K562 (cell line): ENCODE data around the gene AGT. TPM values are rescaled to one million over a fixed set of nuclear protein-coding genes. Genes with fewer than 3 reads are reported as not detected.

Experiments
- BHLHE40 ChIP-seq: IDR thresholded peaks from 2 replicates; pipeline ENCODE4 v1.6.1; 2011; ENCODE audit warnings: low read length, improper control_type of control experiment
- CBX2 ChIP-seq: fragments of 200-600 bp; sonication (generic); IDR thresholded peaks from one replicate; pipeline ENCODE4 v1.6.1; 2012; ENCODE audit warnings: mild to moderate bottlenecking, low read length, inconsistent platforms; ENCODE audit not compliant: insufficient read depth, poor library complexity, severe bottlenecking
- CTBP1 ChIP-seq: fragments of 450-650 bp; IDR thresholded peaks from 2 replicates; pipeline ENCODE4 v1.6.1; 2016; ENCODE audit warnings: borderline replicate concordance
- ETV1 ChIP-seq: fragments of 450-650 bp; conservative IDR thresholded peaks from 2 replicates; pipeline ENCODE4 v1.6.1; 2016; ENCODE audit warnings: missing genetic modification characterization, control low read depth, low read depth, missing compliant biosample characterization
- RFX7 ChIP-seq: fragments of 250-450 bp; sonication (Bioruptor Pico); IDR thresholded peaks from 2 replicates; pipeline ENCODE4 v1.5.1; 2021; ENCODE audit warnings: mild to moderate bottlenecking
- SMARCB1 ChIP-seq: IDR thresholded peaks from 2 replicates; pipeline ENCODE4 v1.6.1; 2011; ENCODE audit warnings: improper control_type of control experiment, low read depth; ENCODE audit not compliant: insufficient read length
- STAT5A ChIP-seq: IDR thresholded peaks from 2 replicates; pipeline ENCODE4 v1.6.1; 2012; ENCODE audit warnings: low read length, inconsistent platforms, borderline replicate concordance
- ZFP36 ChIP-seq: fragments of 150-350 bp; IDR thresholded peaks from 2 replicates; pipeline ENCODE4 v1.6.1; 2018; ENCODE audit warnings: low read length, low read depth; ENCODE audit not compliant: partially characterized antibody
- ZNF217 ChIP-seq: sonication (generic); formaldehyde crosslinking; IDR thresholded peaks from 2 replicates; pipeline ENCODE4 v1.8.0; 2022; ENCODE audit warnings: mild to moderate bottlenecking, missing genetic modification reagents
- ZNF778 ChIP-seq: fragments of 450-650 bp; formaldehyde crosslinking; IDR thresholded peaks from 2 replicates; pipeline ENCODE4 v1.4.0; 2020; ENCODE audit warnings: mild to moderate bottlenecking, moderate library complexity
- polyA plus RNA-seq, 8 experiments: library from polyadenylated mRNA; depleted of rRNA in 4 of 8; stranded (reverse) in 5 of 8; unstranded in 3 of 8; fragments of >200 nt; fragmentation: Nextera tagmentation in 2 of 8; fragmentation: Illumina TruSeq in 1 of 8; extraction: Ambion mirVana in 2 of 8; extraction: Trizol in 1 of 8; gene quantifications; 2 replicates each; pipeline versions ENCODE4 v1.2.1 to v1.2.3, GENCODE V29; 2011 to 2014; ENCODE audit warnings: inconsistent platforms in 1 of 8, missing spikeins in 1 of 8
- total RNA-seq, 7 experiments: library from RNA; depleted of rRNA in 6 of 7; stranded (reverse); fragments of >200 nt in 6 of 7; fragmentation: Illumina TruSeq in 2 of 7; extraction: Trizol in 2 of 7; gene quantifications; 2 replicates each; pipeline versions ENCODE4 v1.2.1 to v1.2.3, GENCODE V29; 2011 to 2021; ENCODE audit warnings: low replicate concordance in 1 of 7
- TF ChIP-seq, protein P1 (sequence below): sonication (generic); formaldehyde crosslinking; IDR thresholded peaks from 2 replicates; pipeline ENCODE4 v1.8.1; 2023; ENCODE audit warnings: mild to moderate bottlenecking, missing genetic modification reagents
- TF ChIP-seq, protein P2 (sequence below): fragments of 250-450 bp; sonication (Bioruptor Pico); IDR thresholded peaks from 2 replicates; pipeline ENCODE4 v1.4.0; 2020; ENCODE audit warnings: mild to moderate bottlenecking, moderate library complexity
- TF ChIP-seq, protein P3 (sequence below): fragments of 250-450 bp; sonication (Bioruptor Pico); IDR thresholded peaks from 2 replicates; pipeline ENCODE4 v1.4.0; 2020; ENCODE audit warnings: borderline replicate concordance
- TF ChIP-seq, protein P4 (sequence below): fragments of 450-650 bp; IDR thresholded peaks from 2 replicates; pipeline ENCODE4 v1.6.1; 2016
- TF ChIP-seq, protein P5 (sequence below), 3 experiments: IDR thresholded peaks in 2 of 3; conservative IDR thresholded peaks in 1 of 3; 2 replicates each; pipeline ENCODE4 v1.5.1; 2011 to 2012; ENCODE audit warnings: low read length in 3 of 3, mild to moderate bottlenecking in 3 of 3, control low read depth in 2 of 3, improper control_type of control experiment in 1 of 3, inconsistent platforms in 1 of 3, low read depth in 1 of 3, mixed read lengths in 1 of 3, moderate library complexity in 1 of 3; ENCODE audit not compliant: insufficient read depth in 2 of 3
- TF ChIP-seq, protein P6 (sequence below): sonication (generic); formaldehyde crosslinking; IDR thresholded peaks from 2 replicates; pipeline ENCODE4 v1.8.1; 2023; ENCODE audit warnings: mild to moderate bottlenecking, missing genetic modification reagents

Gene AGT
- total and polyA plus RNA-seq, 9 of the 15 experiments (the other 6 are each of a cell fraction or from before 2014, with no cell fraction given) = 0.40 TPM; not detected in 8

DNA sequence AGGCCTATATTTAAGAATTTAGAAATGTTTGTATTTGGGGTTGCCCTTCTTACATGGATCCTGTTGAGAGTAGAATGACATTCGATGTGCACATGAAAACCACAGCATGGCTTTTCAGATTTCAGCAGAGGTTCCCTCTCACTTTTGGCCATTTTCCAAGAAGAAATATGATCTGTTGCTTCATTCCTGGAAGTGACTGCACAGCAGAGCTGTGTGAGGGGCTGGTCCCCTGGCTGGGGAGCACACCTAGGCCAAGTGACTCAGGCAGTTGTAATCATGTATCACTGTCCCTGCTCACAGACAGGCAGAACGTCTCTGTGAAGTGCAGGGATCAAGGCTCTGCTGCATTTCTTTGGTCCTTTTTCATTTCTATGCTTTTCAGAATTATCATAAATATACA lies 32.3 kb downstream of the AGT start (continued):
- TF ChIP-seq, protein P1, sequence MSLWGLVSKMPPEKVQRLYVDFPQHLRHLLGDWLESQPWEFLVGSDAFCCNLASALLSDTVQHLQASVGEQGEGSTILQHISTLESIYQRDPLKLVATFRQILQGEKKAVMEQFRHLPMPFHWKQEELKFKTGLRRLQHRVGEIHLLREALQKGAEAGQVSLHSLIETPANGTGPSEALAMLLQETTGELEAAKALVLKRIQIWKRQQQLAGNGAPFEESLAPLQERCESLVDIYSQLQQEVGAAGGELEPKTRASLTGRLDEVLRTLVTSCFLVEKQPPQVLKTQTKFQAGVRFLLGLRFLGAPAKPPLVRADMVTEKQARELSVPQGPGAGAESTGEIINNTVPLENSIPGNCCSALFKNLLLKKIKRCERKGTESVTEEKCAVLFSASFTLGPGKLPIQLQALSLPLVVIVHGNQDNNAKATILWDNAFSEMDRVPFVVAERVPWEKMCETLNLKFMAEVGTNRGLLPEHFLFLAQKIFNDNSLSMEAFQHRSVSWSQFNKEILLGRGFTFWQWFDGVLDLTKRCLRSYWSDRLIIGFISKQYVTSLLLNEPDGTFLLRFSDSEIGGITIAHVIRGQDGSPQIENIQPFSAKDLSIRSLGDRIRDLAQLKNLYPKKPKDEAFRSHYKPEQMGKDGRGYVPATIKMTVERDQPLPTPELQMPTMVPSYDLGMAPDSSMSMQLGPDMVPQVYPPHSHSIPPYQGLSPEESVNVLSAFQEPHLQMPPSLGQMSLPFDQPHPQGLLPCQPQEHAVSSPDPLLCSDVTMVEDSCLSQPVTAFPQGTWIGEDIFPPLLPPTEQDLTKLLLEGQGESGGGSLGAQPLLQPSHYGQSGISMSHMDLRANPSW (CRISPR knock-in tag) = no peak
- TF ChIP-seq ZNF217 (CRISPR knock-in tag) (no peak), STAT5A (peak; percentile 66), BHLHE40 (peak; percentile 48), ZFP36 (peak; percentile 33), SMARCB1 (no peak), RFX7 (CRISPR knock-in tag) (no peak), CTBP1 (peak; percentile 86), ETV1 (tag) (no peak), CBX2 (no peak), ZNF778 (CRISPR knock-in tag) (no peak)
- TF ChIP-seq, protein P2, sequence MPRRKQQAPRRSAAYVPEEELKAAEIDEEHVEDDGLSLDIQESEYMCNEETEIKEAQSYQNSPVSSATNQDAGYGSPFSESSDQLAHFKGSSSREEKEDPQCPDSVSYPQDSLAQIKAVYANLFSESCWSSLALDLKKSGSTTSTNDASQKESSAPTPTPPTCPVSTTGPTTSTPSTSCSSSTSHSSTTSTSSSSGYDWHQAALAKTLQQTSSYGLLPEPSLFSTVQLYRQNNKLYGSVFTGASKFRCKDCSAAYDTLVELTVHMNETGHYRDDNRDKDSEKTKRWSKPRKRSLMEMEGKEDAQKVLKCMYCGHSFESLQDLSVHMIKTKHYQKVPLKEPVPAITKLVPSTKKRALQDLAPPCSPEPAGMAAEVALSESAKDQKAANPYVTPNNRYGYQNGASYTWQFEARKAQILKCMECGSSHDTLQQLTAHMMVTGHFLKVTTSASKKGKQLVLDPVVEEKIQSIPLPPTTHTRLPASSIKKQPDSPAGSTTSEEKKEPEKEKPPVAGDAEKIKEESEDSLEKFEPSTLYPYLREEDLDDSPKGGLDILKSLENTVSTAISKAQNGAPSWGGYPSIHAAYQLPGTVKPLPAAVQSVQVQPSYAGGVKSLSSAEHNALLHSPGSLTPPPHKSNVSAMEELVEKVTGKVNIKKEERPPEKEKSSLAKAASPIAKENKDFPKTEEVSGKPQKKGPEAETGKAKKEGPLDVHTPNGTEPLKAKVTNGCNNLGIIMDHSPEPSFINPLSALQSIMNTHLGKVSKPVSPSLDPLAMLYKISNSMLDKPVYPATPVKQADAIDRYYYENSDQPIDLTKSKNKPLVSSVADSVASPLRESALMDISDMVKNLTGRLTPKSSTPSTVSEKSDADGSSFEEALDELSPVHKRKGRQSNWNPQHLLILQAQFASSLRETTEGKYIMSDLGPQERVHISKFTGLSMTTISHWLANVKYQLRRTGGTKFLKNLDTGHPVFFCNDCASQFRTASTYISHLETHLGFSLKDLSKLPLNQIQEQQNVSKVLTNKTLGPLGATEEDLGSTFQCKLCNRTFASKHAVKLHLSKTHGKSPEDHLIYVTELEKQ = no peak
- TF ChIP-seq, protein P3, sequence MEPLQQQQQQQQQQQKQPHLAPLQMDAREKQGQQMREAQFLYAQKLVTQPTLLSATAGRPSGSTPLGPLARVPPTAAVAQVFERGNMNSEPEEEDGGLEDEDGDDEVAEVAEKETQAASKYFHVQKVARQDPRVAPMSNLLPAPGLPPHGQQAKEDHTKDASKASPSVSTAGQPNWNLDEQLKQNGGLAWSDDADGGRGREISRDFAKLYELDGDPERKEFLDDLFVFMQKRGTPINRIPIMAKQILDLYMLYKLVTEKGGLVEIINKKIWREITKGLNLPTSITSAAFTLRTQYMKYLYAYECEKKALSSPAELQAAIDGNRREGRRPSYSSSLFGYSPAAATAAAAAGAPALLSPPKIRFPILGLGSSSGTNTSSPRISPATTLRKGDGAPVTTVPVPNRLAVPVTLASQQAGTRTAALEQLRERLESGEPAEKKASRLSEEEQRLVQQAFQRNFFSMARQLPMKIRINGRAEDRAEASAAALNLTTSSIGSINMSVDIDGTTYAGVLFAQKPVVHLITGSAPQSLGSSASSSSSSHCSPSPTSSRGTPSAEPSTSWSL (CRISPR knock-in tag) = no peak
- TF ChIP-seq, protein P4, sequence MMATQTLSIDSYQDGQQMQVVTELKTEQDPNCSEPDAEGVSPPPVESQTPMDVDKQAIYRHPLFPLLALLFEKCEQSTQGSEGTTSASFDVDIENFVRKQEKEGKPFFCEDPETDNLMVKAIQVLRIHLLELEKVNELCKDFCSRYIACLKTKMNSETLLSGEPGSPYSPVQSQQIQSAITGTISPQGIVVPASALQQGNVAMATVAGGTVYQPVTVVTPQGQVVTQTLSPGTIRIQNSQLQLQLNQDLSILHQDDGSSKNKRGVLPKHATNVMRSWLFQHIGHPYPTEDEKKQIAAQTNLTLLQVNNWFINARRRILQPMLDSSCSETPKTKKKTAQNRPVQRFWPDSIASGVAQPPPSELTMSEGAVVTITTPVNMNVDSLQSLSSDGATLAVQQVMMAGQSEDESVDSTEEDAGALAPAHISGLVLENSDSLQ = peak; percentile 79
- TF ChIP-seq, protein P5, sequence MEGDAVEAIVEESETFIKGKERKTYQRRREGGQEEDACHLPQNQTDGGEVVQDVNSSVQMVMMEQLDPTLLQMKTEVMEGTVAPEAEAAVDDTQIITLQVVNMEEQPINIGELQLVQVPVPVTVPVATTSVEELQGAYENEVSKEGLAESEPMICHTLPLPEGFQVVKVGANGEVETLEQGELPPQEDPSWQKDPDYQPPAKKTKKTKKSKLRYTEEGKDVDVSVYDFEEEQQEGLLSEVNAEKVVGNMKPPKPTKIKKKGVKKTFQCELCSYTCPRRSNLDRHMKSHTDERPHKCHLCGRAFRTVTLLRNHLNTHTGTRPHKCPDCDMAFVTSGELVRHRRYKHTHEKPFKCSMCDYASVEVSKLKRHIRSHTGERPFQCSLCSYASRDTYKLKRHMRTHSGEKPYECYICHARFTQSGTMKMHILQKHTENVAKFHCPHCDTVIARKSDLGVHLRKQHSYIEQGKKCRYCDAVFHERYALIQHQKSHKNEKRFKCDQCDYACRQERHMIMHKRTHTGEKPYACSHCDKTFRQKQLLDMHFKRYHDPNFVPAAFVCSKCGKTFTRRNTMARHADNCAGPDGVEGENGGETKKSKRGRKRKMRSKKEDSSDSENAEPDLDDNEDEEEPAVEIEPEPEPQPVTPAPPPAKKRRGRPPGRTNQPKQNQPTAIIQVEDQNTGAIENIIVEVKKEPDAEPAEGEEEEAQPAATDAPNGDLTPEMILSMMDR (IDR thresholded peaks at IDR 0.05 in 2 of 3, conservative IDR thresholded peaks at IDR 0.05 in 1 of 3; ENCODE audit: insufficient read depth in 2 of 3, low read depth in 1 of 3, low read length in 3 of 3) = no peak
- TF ChIP-seq, protein P6, sequence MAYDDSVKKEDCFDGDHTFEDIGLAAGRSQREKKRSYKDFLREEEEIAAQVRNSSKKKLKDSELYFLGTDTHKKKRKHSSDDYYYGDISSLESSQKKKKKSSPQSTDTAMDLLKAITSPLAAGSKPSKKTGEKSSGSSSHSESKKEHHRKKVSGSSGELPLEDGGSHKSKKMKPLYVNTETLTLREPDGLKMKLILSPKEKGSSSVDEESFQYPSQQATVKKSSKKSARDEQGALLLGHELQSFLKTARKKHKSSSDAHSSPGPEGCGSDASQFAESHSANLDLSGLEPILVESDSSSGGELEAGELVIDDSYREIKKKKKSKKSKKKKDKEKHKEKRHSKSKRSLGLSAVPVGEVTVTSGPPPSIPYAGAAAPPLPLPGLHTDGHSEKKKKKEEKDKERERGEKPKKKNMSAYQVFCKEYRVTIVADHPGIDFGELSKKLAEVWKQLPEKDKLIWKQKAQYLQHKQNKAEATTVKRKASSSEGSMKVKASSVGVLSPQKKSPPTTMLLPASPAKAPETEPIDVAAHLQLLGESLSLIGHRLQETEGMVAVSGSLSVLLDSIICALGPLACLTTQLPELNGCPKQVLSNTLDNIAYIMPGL (CRISPR knock-in tag) = no peak
